Left forelimb (tissue), 1 donor: ENCODE measurements around the gene SH3D19.

Experiments
- DNase-seq: peaks from one replicate; pipeline ENCODE4 v3.0.0-alpha.2; 2018; ENCODE audit warnings: low spot score

SH3D19 gene

DNA sequence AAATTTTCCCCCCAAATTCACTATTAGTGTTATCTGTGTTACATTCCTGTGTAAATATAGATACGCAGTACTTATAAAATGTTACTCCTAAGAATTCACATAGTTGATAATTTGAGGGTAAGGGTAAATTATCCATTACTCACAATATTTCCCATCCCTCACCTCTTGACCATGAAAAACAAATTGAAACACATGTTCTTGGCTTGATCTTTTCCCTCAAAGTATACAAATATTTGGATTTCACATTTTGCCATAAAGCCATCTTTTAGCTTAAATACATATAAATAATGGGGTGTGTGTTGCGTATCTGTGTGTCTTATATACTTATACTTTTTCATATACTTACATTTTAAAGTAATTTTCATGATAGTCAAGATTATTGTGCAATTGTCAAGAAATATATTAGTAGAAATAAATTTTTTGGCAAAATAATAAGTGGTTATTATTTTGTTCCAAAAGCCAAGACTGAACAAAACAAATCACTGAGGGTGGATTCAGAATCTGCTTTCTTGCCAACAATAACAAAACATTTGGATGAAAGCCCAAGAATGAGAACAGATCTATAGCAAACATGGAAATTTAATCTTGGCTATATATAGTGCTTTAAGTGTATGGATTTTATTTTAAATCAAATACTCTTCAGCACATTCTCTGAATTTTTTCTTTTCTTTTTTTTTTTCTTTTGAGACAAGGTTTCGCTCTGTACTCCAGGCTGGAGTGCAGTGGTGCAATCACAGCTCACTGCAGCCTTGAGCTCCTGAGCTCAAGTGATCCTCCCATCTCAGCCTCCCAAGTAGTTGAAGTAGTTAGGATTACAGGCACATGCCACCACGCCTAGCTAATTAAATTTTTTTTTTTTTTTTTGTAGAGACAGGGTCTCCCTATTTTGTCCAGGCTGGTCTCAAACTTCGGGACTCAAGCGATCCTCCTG, 97.0 kb downstream of the SH3D19 start:
- no peak for DNase-seq

DNA sequence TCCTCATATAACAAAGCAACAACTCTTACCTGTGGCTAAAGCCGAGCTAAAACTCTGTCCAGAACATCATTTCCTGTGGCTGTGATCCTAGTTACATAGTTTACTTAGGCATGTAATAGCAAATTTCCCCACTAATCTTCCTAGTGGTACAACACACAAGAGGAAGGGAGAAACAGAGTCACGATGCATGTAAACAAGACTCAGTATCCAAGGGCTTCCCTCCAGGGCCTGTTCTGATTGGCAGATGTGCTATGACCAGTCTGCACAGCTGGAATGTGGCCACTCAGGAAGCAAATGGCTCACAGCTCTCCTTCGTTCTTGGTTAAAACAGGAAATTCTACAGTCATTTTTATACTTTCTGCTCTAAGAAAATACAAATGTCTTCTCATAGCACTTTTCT, 97.7 kb downstream of the SH3D19 start:
- DNase-seq, result peak; percentile 72

DNA sequence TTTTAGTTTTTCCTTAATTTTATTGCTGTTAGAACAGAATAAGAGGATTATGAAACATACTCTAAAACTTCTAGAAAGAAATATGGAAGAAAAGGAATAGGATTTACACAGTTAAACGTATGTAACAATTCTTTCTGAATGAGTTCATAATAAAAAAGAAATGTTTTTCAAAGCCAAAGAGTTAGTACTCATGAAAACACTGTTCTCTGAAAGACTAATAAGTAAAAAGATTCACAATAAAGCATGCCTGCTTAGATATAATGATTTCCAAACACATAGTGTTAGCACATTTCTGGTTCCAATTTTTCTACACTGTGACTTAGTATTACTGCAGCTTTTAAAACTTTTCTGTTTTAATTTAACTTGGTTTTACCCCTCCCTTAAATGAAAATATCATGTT, 98.2 kb downstream of the SH3D19 start:
- DNase-seq, result no peak

DNA sequence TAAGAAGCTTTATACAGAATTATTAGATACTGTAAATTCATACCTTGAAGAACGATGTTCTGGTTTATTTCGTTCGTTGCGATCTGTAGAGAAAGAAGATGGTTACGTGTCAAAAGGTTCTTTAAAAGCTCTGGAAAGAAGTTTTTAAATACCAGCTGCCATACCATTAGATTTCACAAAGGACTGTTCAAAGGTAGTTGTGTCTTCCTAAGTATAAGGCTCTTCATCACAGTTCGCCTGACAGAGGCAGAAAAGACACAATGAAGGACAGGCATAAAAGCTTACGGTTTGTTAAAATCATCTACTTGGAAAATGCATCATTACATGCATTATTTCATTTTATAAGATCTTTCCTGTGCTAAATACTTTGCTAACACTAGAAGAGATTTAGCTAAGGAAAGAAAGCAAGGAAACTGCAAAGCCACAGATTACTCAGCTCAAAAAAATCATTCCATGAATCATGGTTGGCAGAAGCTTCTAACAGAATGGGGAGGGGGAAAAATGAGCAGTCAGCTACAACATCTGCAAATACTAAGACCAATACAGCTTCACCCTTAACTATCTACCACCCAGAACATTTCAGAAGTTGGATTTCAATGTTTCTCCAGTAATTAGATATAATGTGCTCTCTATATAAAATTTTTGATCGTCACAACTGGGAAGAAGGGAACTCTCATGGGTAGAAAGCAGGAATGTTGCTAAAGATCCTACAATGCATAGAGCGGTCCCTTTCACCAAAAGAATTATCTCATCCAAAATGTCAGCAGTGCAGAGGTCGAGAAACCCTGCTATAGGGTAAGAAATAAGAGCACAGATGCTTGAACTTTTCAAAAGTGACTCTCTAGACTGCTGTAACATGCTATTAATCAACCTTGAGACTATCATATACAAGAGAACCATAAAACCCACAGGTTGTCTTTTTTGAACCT, 99.1 kb downstream of the SH3D19 start:
- DNase-seq, result no peak

DNA sequence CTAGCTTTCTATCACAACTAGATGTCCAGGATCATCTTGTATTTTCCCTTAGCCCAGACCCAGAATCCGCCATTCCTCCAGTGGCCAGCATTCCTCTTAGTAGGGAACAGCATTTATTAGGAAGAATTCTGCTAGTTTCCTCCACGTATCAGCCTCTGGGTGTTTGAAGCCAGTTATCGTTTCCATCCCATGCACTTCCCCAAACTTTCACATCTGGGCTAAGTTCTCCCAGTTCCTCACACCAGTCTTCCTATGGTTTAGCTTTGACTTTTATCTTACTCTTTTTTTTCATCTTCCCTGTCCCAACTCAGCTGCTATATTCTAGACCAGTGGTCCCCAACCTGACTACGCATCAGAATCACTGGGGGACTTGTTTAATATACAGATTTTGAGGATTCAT, 101.9 kb downstream of the SH3D19 start:
- DNase-seq, result no peak

DNA sequence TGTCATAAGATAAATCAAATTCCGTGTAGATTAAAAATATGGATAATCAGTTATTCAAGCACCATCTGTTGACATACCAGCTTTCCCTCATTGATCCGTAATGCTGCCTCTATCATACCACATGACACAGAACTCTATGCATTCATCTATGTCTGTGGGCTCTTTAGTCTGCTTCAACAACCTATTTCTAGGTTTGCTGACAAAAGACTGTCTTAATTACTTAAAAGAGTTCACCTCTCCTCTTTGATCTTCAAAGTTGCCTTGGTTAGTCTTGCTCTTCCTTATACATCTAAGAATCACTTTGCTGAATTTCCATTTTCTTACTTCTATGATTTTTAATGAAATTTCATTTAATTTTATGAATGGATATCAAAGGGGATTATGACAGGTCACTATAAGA, 105.5 kb downstream of the SH3D19 start:
- no peak for DNase-seq

DNA sequence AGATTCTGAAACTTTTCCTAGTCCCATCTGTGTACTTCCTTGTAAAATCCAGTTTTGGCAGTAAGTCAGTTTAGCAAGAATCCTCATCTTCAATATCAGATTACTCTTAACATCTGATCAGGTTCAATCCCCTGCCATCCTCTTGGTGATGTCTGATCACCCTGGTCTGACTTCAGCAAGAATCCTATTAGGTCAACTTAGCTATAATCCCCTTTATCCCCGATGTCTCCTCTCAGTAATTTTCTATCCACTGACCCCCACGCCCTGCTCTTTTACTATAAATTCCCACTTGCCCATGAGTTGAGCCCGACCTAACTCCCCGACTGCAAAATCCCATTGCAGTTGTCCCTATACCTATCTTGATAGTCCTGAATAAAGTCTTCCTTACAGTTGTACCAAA, 106.3 kb downstream of the SH3D19 start:
- no peak for DNase-seq

DNA sequence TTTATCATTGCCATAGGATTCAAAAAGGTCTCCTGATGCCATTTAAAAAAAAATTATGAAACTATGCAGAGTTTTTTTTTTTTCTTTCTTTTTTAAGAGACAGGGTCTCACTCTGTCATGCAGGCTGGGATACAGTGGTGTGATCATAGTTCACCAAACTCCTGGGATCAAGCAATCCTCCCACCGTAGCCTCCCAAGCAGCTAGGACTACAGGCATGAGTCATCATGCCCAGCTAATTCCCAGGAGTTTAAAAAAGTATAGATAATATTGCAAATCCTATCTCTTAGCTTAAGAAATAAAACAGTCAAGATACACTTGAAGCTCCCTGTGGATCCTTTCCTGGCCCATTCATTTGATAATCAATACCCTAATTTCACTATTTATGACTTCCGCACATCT, 107.1 kb downstream of the SH3D19 start:
- no peak for DNase-seq

GRCh38 chr4:151217326-151217725, 108.1 kb downstream of the SH3D19 start:
- DNase-seq, result no peak

DNA sequence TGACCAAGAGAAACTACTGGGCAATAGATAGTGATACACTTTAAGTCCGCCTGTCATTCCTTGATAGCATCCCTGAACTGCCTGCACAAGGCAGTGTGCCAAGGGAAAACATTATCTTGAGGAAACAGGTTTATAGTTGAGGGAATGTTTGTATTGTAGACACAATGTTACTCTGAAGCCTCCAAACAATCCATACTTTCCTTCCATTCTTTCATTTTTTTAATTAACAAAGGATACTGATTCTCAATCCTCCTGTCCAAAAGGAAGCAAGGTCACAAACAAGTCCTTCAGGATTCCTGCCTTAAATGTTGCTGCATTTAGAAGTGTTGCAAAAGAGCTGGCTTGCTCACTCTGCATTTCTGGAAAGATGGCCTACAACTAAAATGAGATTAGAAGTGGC, 110.1 kb downstream of the SH3D19 start:
- no peak for DNase-seq

- no peak for DNase-seq
These were observed 117.5 kb downstream of the SH3D19 start for GRCh38 chr4:151207868-151208267.

DNA sequence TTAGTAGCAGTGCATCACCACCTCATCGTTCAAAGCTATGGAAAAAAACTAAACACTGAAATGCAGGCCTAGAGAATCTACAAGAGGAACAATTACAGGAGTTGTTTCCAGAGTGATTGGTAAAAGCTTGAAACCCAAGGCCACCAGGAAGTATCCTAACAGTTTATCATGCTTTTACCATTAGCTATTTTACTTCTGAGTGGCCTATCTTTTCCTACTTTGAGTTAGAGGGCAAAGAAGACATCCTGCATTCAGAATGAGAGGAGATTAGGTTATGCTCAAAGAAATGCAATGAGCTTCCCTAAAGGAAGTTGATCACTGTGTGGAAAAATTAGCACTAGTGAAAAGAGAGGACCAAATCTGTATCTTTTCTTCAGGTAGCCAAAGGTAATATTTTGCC, 118.2 kb downstream of the SH3D19 start:
- no peak for DNase-seq

DNA sequence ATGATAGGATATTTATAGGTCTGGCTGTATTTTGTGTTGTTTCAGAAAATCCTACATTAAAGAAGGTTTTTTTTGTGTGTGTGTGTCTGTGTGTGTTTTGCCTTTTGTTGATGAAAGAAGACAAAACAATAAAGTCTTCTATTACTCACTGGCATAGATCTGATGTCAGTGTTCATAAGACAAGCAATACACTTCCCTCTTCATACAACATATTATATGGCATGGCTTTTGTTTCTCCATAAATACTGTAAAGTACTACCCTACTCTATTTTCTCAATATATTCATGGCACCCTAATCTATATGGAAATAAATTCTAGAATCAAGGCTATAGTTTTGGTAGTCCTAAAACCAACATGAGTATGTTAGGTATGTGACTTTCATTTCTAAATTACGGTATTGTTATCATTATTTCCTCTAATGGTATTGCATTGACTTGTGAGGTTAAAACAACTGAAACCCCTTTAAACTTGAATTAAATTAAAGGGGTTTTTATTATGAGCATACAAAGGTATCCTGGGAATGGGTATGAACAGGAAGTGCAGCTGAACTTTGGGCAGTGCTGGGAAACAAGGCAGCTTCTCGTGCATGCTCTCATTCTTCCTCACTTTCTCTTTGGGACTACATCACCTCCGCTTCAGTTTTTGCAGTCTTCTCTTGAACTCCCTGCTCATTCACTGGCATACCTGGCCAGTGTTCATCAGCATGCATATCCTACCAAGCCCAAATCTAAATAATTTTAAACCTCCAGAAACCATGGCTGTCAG, 119.0 kb downstream of the SH3D19 start:
- no peak for DNase-seq

DNA sequence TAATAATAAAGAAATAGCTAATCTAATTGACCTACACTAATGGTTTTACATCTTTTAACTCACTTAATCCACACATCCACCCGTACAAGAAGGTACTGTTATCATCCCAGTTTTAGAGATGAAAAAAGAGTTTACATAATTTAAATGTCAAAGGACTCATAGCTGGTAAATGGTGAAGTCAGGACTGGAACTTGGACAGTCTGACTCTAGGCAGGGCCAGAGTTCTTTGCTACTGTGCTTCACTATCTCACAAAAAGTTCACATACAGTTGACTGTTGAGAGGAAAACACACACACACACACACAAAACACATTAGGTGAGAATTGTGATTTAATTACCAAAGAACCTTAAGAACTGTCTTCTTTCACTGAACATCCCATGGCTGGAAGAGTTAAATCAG, 119.7 kb downstream of the SH3D19 start:
- DNase-seq, result no peak

DNA sequence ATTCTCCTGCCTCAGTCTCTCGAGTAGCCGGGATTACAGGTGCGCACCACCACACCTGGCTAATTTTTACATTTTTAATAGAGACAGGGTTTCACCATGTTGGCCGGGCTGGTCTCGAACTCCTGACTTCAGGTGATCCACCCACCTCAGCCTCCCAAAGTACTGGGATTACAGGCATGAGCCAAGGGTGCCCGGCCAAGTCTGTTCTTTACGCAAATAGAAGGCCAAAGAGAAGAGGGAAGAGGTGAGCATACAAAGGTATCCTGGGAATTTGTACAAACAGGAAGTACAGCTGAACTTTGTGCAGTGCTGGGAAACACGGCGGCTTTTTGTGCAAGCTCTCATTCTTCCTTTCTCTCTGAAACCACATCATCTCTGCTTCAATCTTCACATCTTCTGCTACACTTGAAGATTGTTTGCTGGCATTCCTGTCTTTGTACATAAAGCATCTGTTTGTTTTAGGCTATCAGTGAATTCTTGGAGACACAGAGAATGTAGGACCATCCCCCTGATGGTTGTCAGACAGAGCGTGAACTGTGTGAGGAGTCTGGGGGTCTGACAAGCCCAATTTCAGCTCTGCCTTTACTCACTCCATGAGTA, 120.4 kb downstream of the SH3D19 start:
- no peak for DNase-seq

DNA sequence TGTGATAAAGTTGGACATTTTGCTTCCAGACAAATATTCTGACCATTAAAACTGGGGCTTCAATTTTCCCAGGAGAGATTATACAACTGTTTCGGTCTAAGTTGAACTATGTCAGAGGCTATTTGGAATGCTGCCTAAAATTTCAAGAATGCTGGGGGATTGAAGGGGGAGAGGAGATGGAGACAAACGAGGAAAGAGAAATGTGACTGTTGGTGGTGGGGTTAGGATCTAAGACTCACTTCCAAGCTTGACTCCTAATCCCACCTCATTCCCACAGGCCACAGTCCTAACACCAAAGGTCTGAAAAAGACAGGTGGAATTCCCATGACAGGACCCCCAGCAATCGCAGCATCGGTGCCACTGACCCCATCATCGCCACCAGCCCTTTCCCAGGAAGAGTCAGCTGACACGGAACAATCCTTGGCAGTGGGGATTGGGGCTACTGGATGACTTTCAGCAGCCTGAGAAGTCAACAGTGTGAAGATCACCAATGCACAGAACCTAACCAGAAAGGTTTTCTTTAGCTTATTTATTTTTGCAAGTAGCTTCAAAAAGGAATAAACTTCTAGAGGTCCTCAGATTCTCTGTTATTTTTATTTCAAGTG, 122.5 kb downstream of the SH3D19 start:
- DNase-seq, result no peak

DNA sequence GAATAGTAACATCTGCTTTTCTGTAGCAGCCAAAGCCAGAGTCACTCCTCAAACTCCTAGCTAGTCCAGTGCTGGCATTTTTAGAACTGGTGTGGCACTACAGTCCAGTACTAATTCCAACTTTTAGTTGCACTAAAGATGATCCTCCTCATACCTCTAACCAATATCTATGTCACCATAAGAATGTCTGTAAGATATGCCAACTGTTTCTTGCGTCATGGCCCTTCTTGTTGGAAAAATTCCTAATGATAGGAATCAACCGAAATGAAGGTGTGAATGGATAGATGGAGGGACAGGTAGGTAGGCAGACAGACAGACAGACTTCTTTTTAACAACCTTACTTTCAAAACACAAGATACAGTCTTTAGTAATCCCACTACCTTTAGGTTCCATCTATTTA, 123.0 kb downstream of the SH3D19 start:
- DNase-seq, result no peak

- DNase-seq, result no peak
These were observed 125.8 kb downstream of the SH3D19 start for GRCh38 chr4:151199319-151200190.

DNA sequence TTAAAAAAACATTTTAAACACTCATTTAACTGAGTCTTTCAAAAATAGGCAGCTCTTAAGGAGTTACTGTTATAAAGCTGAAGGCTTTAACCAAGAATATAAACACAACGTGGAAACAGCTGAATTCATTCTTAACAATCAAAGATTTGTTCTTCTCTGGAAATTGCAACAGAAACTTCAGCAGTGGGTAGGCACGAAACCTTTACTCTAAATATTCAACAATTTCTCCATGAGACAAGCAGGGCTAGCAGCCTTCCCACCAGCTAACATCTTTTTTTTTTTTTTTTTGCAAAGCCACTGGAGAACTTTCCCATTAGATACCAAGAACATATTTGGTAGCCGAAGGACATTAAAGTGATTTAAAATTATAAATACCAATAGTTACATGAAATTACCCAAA, 126.7 kb downstream of the SH3D19 start:
- no peak for DNase-seq

DNA sequence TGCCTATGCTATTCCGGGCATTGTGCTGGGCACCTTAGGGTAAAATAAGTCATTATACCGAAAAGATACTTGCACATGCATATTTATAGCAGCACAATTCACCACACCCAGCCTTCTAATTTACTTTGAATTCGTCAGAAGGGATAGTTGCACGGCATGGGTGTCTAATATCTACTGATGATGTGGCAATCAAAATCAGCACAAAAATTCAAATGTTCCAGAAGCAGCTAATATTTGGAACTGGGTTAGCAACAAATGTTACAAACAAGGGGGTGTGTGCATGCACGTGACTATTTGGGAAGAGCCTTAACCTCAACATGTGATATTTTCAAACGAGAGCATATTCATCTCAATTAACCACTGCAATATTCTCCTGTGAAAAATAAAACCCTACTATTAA, 128.2 kb downstream of the SH3D19 start:
- no peak for DNase-seq
